GM12878 (cell line): ENCODE data around the gene FAM83G. TPM values are rescaled to one million over a fixed set of nuclear protein-coding genes. Genes with fewer than 3 reads are reported as not detected.

Source experiments
- DPF2 ChIP-seq: fragments of 450-650 bp; IDR thresholded peaks from 2 replicates; pipeline ENCODE4 v1.6.1; 2017; ENCODE audit warnings: mild to moderate bottlenecking
- EZH2 ChIP-seq: IDR thresholded peaks from 2 replicates; pipeline ENCODE4 v1.6.1; 2012; ENCODE audit warnings: low read depth, mild to moderate bottlenecking, control low read depth, inconsistent platforms, low read length, borderline replicate concordance; ENCODE audit not compliant: control insufficient read depth
- HDGF ChIP-seq: fragments of 450-650 bp; IDR thresholded peaks from 2 replicates; pipeline ENCODE4 v1.6.1; 2016; ENCODE audit warnings: antibody characterized with exemption
- SMAD5 ChIP-seq: IDR thresholded peaks from 2 replicates; pipeline ENCODE4 v1.6.1; 2016; ENCODE audit warnings: antibody characterized with exemption, low read depth
- polyA plus RNA-seq, 11 experiments: library from polyadenylated mRNA; depleted of rRNA in 4 of 11; unstranded in 6 of 11; stranded (reverse) in 5 of 11; fragments of >200 nt; fragmentation: Nextera tagmentation in 4 of 11; fragmentation: Illumina TruSeq in 1 of 11; extraction: Ambion mirVana in 4 of 11; extraction: Trizol in 1 of 11; gene quantifications; 1 replicate in 1 of 11; 2 replicates in 10 of 11; pipeline versions ENCODE4 v1.2.1 to v1.2.3, GENCODE V29; 2011 to 2016; ENCODE audit warnings: inconsistent platforms in 2 of 11, missing spikeins in 2 of 11, low read depth in 1 of 11
- small RNA-seq: library from RNA; depleted of rRNA; stranded (forward); fragments of <200 nt; gene quantifications from one replicate; pipeline ENCODE3, GENCODE V24; 2014
- total RNA-seq, 4 experiments: library from RNA; depleted of rRNA in 3 of 4; stranded (reverse); fragments of >200 nt in 3 of 4; fragmentation: Illumina TruSeq in 1 of 4; extraction: Trizol in 1 of 4; gene quantifications; 2 replicates each; pipeline versions ENCODE4 v1.2.1 to v1.2.3, GENCODE V29; 2013 to 2021
- TF ChIP-seq, protein P1 (sequence below): fragments of 450-650 bp; IDR thresholded peaks from 2 replicates; pipeline ENCODE4 v1.6.1; 2017; ENCODE audit warnings: mild to moderate bottlenecking, moderate library complexity
- TF ChIP-seq, protein P2 (sequence below): fragments of 450-650 bp; IDR thresholded peaks from 2 replicates; pipeline ENCODE4 v1.6.1; 2016; ENCODE audit warnings: mild to moderate bottlenecking

The FAM83G gene
- total and polyA plus RNA-seq, 10 of the 15 experiments (the other 5 are each of a cell fraction or from before 2014, with no cell fraction given): 0.03 to 16.7 (median 6.5) TPM

DNA sequence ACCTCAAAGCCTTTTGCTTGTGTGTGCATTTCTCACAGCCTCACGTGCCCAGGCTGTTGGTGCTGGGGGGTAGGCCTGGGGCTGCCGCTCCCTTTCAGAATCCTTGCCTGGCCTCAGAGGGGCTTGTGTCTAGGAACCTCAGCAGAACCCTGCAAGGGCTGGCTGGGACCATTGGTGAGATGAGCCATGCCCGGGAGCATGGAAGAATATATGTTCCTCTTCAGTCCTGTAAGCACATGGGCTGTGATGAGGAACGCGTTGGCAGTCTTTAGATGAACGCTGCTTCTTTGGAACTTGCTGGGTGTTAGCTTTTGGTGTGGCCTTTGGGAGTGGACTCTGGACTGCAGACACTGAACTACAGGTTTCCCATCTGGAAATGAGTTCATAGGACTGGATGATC, 84.6 kb downstream of the FAM83G start (continued):
- TF ChIP-seq, protein P1, sequence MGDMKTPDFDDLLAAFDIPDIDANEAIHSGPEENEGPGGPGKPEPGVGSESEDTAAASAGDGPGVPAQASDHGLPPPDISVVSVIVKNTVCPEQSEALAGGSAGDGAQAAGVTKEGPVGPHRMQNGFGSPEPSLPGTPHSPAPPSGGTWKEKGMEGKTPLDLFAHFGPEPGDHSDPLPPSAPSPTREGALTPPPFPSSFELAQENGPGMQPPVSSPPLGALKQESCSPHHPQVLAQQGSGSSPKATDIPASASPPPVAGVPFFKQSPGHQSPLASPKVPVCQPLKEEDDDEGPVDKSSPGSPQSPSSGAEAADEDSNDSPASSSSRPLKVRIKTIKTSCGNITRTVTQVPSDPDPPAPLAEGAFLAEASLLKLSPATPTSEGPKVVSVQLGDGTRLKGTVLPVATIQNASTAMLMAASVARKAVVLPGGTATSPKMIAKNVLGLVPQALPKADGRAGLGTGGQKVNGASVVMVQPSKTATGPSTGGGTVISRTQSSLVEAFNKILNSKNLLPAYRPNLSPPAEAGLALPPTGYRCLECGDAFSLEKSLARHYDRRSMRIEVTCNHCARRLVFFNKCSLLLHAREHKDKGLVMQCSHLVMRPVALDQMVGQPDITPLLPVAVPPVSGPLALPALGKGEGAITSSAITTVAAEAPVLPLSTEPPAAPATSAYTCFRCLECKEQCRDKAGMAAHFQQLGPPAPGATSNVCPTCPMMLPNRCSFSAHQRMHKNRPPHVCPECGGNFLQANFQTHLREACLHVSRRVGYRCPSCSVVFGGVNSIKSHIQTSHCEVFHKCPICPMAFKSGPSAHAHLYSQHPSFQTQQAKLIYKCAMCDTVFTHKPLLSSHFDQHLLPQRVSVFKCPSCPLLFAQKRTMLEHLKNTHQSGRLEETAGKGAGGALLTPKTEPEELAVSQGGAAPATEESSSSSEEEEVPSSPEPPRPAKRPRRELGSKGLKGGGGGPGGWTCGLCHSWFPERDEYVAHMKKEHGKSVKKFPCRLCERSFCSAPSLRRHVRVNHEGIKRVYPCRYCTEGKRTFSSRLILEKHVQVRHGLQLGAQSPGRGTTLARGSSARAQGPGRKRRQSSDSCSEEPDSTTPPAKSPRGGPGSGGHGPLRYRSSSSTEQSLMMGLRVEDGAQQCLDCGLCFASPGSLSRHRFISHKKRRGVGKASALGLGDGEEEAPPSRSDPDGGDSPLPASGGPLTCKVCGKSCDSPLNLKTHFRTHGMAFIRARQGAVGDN: peak; percentile 35; the same call in 1 of the 2 replicates
- TF ChIP-seq EZH2: no peak
- no peak for TF ChIP-seq DPF2
- TF ChIP-seq, protein P2, sequence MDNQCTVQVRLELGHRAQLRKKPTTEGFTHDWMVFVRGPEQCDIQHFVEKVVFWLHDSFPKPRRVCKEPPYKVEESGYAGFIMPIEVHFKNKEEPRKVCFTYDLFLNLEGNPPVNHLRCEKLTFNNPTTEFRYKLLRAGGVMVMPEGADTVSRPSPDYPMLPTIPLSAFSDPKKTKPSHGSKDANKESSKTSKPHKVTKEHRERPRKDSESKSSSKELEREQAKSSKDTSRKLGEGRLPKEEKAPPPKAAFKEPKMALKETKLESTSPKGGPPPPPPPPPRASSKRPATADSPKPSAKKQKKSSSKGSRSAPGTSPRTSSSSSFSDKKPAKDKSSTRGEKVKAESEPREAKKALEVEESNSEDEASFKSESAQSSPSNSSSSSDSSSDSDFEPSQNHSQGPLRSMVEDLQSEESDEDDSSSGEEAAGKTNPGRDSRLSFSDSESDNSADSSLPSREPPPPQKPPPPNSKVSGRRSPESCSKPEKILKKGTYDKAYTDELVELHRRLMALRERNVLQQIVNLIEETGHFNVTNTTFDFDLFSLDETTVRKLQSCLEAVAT: 0 out of 2 replicates have a peak, but pooled peaks have one; percentile 34
- TF ChIP-seq HDGF: no peak
- TF ChIP-seq SMAD5: no peak

Small RNA genes within 50 kb of the gene (small RNA-seq; reads per million reads assigned to genes)
- not detected for gene AC090286.3
- gene RF00324: not detected

Other genes starting within 250 kb of the FAM83G start
- gene TVP23B, start 223.6 kb downstream of the FAM83G start, total RNA-seq (2014; rRNA removed): 25.0 and 29.1 TPM in 2 replicates
- gene TVP23B, start 223.6 kb downstream of the FAM83G start, total RNA-seq (2014; rRNA removed; fragmentation: Illumina TruSeq; extraction: Trizol): 33.9 and 34.0 TPM in 2 replicates
- gene TVP23B, start 223.6 kb downstream of the FAM83G start, total RNA-seq (2021): 21.5 and 24.4 TPM in 2 replicates
- gene TVP23B, start 223.6 kb downstream of the FAM83G start, polyA plus RNA-seq (2011; rRNA removed): 45.7 and 75.8 TPM in 2 replicates
- gene TVP23B, start 223.6 kb downstream of the FAM83G start, polyA plus RNA-seq (2014; fragmentation: Illumina TruSeq; extraction: Trizol): 21.9 and 27.6 TPM in 2 replicates
- 100 to 1,000 TPM in 1 of 2 experiments, 10 to 100 TPM in 1; 54.7 to 105 TPM for gene TVP23B, start 223.6 kb downstream of the FAM83G start, polyA plus RNA-seq (2014; fragmentation: Nextera tagmentation; extraction: Ambion mirVana)
- 21.9 TPM in 2 replicates for gene TVP23B, start 223.6 kb downstream of the FAM83G start, polyA plus RNA-seq (2014; rRNA removed)
- gene TVP23B, start 223.6 kb downstream of the FAM83G start, polyA plus RNA-seq (2016; fragmentation: Nextera tagmentation; extraction: Ambion mirVana): 10 to 100 TPM; 50.3 to 51.6 TPM
- 96.8 and 113 TPM in 2 replicates for gene PRPSAP2, start 146.6 kb downstream of the FAM83G start, total RNA-seq (2014; rRNA removed)
- 82.4 and 83.5 TPM in 2 replicates for gene PRPSAP2, start 146.6 kb downstream of the FAM83G start, total RNA-seq (2014; rRNA removed; fragmentation: Illumina TruSeq; extraction: Trizol)
- 62.8 and 66.6 TPM in 2 replicates for gene PRPSAP2, start 146.6 kb downstream of the FAM83G start, total RNA-seq (2021)
- 102 and 157 TPM in 2 replicates for gene PRPSAP2, start 146.6 kb downstream of the FAM83G start, polyA plus RNA-seq (2011; rRNA removed)
- gene PRPSAP2, start 146.6 kb downstream of the FAM83G start, polyA plus RNA-seq (2014; fragmentation: Illumina TruSeq; extraction: Trizol): 84.0 and 109 TPM in 2 replicates
- gene PRPSAP2, start 146.6 kb downstream of the FAM83G start, polyA plus RNA-seq (2014; fragmentation: Nextera tagmentation; extraction: Ambion mirVana): 10 to 100 TPM; 33.2 to 57.4 TPM
- 72.7 and 82.3 TPM in 2 replicates for gene PRPSAP2, start 146.6 kb downstream of the FAM83G start, polyA plus RNA-seq (2014; rRNA removed)
- 10 to 100 TPM; 97.7 to 99.9 TPM for gene PRPSAP2, start 146.6 kb downstream of the FAM83G start, polyA plus RNA-seq (2016; fragmentation: Nextera tagmentation; extraction: Ambion mirVana)
- under 0.01 TPM in 1 of 2 replicates, not detected in the other for gene SLC5A10, start 52.6 kb downstream of the FAM83G start, total RNA-seq (2014; rRNA removed)
- gene SLC5A10, start 52.6 kb downstream of the FAM83G start, total RNA-seq (2014; rRNA removed; fragmentation: Illumina TruSeq; extraction: Trizol): not detected in 2 replicates
- gene SLC5A10, start 52.6 kb downstream of the FAM83G start, total RNA-seq (2021): not detected in 2 replicates
- gene SLC5A10, start 52.6 kb downstream of the FAM83G start, polyA plus RNA-seq (2011; rRNA removed): not detected in 2 replicates
- gene SLC5A10, start 52.6 kb downstream of the FAM83G start, polyA plus RNA-seq (2014; fragmentation: Illumina TruSeq; extraction: Trizol): not detected in 2 replicates
- gene SLC5A10, start 52.6 kb downstream of the FAM83G start, polyA plus RNA-seq (2014; fragmentation: Nextera tagmentation; extraction: Ambion mirVana): under 1 TPM; 0.03 to 0.18 TPM
- gene SLC5A10, start 52.6 kb downstream of the FAM83G start, polyA plus RNA-seq (2014; rRNA removed): 0.03 and 0.13 TPM in 2 replicates
- gene SLC5A10, start 52.6 kb downstream of the FAM83G start, polyA plus RNA-seq (2016; fragmentation: Nextera tagmentation; extraction: Ambion mirVana): under 1 TPM; 0.07 to 0.08 TPM
- gene GRAP, start 42.2 kb upstream of the FAM83G start, total RNA-seq (2014; rRNA removed): 72.6 and 78.3 TPM in 2 replicates
- gene GRAP, start 42.2 kb upstream of the FAM83G start, total RNA-seq (2014; rRNA removed; fragmentation: Illumina TruSeq; extraction: Trizol): 36.3 and 37.5 TPM in 2 replicates
- gene GRAP, start 42.2 kb upstream of the FAM83G start, total RNA-seq (2021): 50.4 and 51.2 TPM in 2 replicates
- 11.0 and 18.5 TPM in 2 replicates for gene GRAP, start 42.2 kb upstream of the FAM83G start, polyA plus RNA-seq (2011; rRNA removed)
- 31.2 and 40.1 TPM in 2 replicates for gene GRAP, start 42.2 kb upstream of the FAM83G start, polyA plus RNA-seq (2014; fragmentation: Illumina TruSeq; extraction: Trizol)
- gene GRAP, start 42.2 kb upstream of the FAM83G start, polyA plus RNA-seq (2014; fragmentation: Nextera tagmentation; extraction: Ambion mirVana): 1 to 10 TPM in 1 of 2 experiments, under 1 TPM in 1; 0.58 to 1.7 TPM
- 65.2 and 72.3 TPM in 2 replicates for gene GRAP, start 42.2 kb upstream of the FAM83G start, polyA plus RNA-seq (2014; rRNA removed)
- 10 to 100 TPM; 30.6 to 35.6 TPM for gene GRAP, start 42.2 kb upstream of the FAM83G start, polyA plus RNA-seq (2016; fragmentation: Nextera tagmentation; extraction: Ambion mirVana)
- gene GRAPL, start 122.8 kb upstream of the FAM83G start, total RNA-seq (2014; rRNA removed): 18.7 and 21.2 TPM in 2 replicates
- 35.1 and 37.3 TPM in 2 replicates for gene GRAPL, start 122.8 kb upstream of the FAM83G start, total RNA-seq (2014; rRNA removed; fragmentation: Illumina TruSeq; extraction: Trizol)
- gene GRAPL, start 122.8 kb upstream of the FAM83G start, total RNA-seq (2021): 29.3 and 32.4 TPM in 2 replicates
- gene GRAPL, start 122.8 kb upstream of the FAM83G start, polyA plus RNA-seq (2011; rRNA removed): 5.5 and 7.5 TPM in 2 replicates
- gene GRAPL, start 122.8 kb upstream of the FAM83G start, polyA plus RNA-seq (2014; fragmentation: Illumina TruSeq; extraction: Trizol): 5.6 and 24.6 TPM in 2 replicates
- gene GRAPL, start 122.8 kb upstream of the FAM83G start, polyA plus RNA-seq (2014; fragmentation: Nextera tagmentation; extraction: Ambion mirVana): 1 to 10 TPM; 1.5 to 1.9 TPM
- 52.0 and 63.2 TPM in 2 replicates for gene GRAPL, start 122.8 kb upstream of the FAM83G start, polyA plus RNA-seq (2014; rRNA removed)
- 1 to 10 TPM; 2.8 TPM for gene GRAPL, start 122.8 kb upstream of the FAM83G start, polyA plus RNA-seq (2016; fragmentation: Nextera tagmentation; extraction: Ambion mirVana)
- gene EPN2, start 232.6 kb upstream of the FAM83G start, total RNA-seq (2014; rRNA removed): 2.1 and 2.7 TPM in 2 replicates
- gene EPN2, start 232.6 kb upstream of the FAM83G start, total RNA-seq (2014; rRNA removed; fragmentation: Illumina TruSeq; extraction: Trizol): 1.8 and 3.2 TPM in 2 replicates
- 4.8 and 5.0 TPM in 2 replicates for gene EPN2, start 232.6 kb upstream of the FAM83G start, total RNA-seq (2021)
- gene EPN2, start 232.6 kb upstream of the FAM83G start, polyA plus RNA-seq (2011; rRNA removed): 4.7 and 5.7 TPM in 2 replicates
- gene EPN2, start 232.6 kb upstream of the FAM83G start, polyA plus RNA-seq (2014; fragmentation: Illumina TruSeq; extraction: Trizol): 3.3 and 4.8 TPM in 2 replicates
- gene EPN2, start 232.6 kb upstream of the FAM83G start, polyA plus RNA-seq (2014; fragmentation: Nextera tagmentation; extraction: Ambion mirVana): under 1 TPM; 0.26 to 0.62 TPM
- 5.2 and 5.9 TPM in 2 replicates for gene EPN2, start 232.6 kb upstream of the FAM83G start, polyA plus RNA-seq (2014; rRNA removed)
- 1 to 10 TPM; 5.6 to 8.4 TPM for gene EPN2, start 232.6 kb upstream of the FAM83G start, polyA plus RNA-seq (2016; fragmentation: Nextera tagmentation; extraction: Ambion mirVana)